Measurements from ENCODE around the gene COL18A1.

COL18A1 gene

DNA sequence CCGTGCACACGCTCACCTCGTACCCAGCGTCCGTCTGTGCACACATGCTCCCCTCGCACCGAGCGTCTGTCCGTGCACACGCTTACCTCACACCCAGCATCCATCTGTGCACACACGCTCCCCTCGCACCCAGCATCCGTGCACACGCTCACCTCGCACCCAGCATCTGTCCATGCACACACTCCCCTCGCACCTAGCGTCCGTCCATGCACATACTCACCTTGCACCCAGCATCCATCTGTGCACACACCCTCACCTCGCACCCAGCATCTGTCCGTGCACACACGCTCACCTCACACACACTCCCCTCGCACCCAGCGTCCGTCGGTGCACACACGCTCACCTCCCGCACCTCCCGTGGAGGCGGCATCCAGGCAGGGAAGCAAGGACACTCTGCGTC, 24.4 kb upstream of the COL18A1 start:
- TF ChIP-seq, protein P1, sequence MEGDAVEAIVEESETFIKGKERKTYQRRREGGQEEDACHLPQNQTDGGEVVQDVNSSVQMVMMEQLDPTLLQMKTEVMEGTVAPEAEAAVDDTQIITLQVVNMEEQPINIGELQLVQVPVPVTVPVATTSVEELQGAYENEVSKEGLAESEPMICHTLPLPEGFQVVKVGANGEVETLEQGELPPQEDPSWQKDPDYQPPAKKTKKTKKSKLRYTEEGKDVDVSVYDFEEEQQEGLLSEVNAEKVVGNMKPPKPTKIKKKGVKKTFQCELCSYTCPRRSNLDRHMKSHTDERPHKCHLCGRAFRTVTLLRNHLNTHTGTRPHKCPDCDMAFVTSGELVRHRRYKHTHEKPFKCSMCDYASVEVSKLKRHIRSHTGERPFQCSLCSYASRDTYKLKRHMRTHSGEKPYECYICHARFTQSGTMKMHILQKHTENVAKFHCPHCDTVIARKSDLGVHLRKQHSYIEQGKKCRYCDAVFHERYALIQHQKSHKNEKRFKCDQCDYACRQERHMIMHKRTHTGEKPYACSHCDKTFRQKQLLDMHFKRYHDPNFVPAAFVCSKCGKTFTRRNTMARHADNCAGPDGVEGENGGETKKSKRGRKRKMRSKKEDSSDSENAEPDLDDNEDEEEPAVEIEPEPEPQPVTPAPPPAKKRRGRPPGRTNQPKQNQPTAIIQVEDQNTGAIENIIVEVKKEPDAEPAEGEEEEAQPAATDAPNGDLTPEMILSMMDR (IDR thresholded peaks at IDR 0.05; ENCODE audit: borderline replicate concordance, insufficient read depth, low read depth, low read length), result no peak
- H3K4me3 ChIP-seq (ENCODE audit: low read depth, low read length), result no peak overlapping the region

DNA sequence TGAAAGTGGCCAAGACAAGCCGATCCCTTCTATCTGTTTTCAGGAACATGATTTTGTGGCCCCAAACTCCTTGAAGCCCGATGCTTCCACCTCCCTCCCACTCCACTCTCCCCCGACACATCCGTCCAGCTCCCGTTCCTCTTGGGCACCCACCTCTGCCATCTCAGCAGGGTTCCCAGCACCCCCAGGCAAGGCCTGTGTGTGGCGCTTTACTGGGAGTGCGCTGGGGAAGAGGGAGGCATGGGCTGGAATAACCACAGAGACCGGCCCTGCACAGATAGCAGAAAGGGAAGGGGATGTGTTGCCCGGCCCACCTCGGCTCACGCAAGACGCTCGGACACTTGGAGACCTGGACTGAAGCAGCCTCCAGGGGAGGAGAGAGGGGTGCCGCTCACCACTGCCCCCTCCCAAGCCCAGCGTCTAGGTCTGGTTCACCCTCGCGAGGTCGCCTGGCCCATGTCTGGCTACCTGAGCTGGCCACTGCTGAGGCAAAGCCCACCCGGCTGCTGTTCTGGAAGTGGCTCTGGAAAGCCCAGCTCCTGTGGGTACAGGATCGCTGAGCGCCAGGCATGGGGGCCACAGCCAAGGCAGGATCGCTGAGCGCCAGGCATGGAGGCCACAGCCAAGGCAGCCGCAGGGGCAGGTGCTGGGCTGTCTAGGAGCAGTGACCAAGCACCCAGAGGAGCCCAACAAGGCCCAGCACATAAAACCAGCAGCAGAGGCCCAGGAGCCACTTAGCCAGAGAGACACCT, 23.8 kb upstream of the COL18A1 start:
- H3K4me3 ChIP-seq (ENCODE audit: low read depth, low read length), result no peak overlapping the region
- TF ChIP-seq, protein P1 (IDR thresholded peaks at IDR 0.05; ENCODE audit: borderline replicate concordance, insufficient read depth, low read depth, low read length), result no peak

DNA sequence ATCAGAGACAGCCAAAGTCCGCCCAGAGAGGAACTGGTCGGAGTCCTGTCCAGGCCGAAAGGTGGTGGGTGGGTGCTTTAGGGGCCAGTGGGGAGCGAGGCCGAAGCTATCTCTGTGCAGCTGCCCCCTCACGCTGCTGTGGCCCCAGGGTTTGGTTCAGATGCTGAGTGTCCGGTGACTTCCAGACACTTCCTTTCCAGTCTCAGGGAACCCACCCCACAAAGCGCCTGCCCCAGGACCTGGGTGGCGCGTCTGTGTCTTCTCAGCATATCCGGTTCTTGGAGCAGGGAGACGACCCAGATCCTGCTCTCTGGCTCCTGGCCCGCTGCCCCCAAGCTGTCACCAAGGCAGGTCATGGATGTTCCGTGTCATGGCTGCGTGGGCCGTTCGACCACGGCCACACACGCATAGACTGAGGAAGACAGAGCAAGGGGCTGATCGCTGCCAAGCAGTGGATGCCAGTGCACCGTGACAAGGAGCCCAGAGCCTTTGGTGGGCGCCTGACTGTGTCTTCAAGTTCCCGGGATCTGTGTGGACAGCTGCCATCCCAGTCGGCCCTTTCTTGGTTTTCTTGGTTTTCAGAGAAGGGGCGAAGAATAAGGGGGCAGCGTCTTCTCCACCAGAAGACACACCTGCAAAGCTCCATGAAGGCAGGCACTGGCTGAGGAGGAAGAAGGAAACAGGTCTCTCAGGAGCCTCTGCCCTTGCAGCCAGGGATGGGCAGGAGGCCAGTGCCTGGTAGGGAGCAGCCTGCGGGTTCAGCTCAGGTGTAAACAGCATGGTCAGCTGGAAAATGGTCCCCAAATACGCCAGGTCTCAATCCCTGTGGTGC, 22.9 kb upstream of the COL18A1 start:
- no peak overlapping the region for H3K4me3 ChIP-seq (ENCODE audit: low read depth, low read length)
- TF ChIP-seq, protein P1 (IDR thresholded peaks at IDR 0.05; ENCODE audit: borderline replicate concordance, insufficient read depth, low read depth, low read length), result no peak

DNA sequence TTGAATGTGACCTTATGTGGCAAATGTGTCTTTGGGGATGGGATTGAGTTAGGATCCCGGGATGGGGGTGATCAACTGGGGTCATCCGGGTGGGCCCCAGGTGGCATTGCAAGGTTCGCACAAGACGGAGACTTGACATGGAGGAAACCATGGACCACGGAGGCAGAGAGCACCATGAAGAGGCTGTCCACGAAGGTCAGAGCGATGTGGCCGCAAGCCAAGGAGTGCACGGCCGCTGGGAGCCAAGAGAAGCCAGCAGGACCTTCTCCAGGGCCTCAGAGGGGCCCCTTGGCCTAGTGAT, 22.3 kb upstream of the COL18A1 start:
- TF ChIP-seq, protein P1 (IDR thresholded peaks at IDR 0.05; ENCODE audit: borderline replicate concordance, insufficient read depth, low read depth, low read length), result no peak
- H3K4me3 ChIP-seq (ENCODE audit: low read depth, low read length), result no peak overlapping the region

GRCh38 chr21:45383111-45383614, 21.8 kb upstream of the COL18A1 start:
- TF ChIP-seq, protein P1 (IDR thresholded peaks at IDR 0.05; ENCODE audit: borderline replicate concordance, insufficient read depth, low read depth, low read length), result no peak

DNA sequence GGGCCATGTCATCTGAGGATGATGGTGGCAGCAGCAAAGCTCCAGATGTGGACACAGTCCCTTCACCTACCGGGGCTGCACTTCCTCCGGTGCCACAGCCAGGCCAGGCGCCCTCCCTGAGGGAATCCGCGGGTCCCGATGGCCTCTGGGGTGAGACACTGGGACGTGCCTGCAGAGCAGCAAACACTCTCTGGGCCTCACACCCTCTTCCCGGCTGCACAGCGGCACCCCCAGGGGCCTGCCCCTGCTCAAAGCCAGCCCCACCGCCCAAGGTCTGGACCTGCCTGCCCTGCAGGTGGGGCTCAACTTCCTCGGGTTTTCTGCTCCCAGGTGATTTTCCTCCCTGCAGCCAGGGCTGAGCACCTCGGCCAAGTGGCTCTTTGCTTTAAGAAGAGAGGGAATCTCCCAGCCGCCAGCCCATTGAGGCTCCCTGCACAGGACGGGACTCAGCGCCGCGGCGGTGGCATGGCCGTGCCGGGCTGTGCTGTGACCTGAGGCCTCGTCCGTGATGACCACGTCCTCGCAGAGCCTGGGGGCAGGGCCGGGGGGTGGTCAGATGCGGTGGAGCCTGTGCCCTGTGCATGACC, 21.3 kb upstream of the COL18A1 start:
- H3K4me3 ChIP-seq (ENCODE audit: low read depth, low read length), result no peak overlapping the region
- TF ChIP-seq, protein P1 (IDR thresholded peaks at IDR 0.05; ENCODE audit: borderline replicate concordance, insufficient read depth, low read depth, low read length), result no peak

More at GRCh38 chr21:45383111-45383614, 21.8 kb upstream of the COL18A1 start:
- H3K4me3 ChIP-seq (ENCODE audit: low read depth, low read length), result no peak overlapping the region
